ENCODE measurements around the gene KIR3DL1.
"Not testable (repeated sequence)": the region's sequence is repeated elsewhere in the genome, so short reads cannot be mapped to it uniquely, and the experiment has no call there.

Gene KIR3DL1

GRCh38 chr19:54817670-54818536, 1.6 kb downstream of the KIR3DL1 start:
- no peak for DNase-seq

DNA sequence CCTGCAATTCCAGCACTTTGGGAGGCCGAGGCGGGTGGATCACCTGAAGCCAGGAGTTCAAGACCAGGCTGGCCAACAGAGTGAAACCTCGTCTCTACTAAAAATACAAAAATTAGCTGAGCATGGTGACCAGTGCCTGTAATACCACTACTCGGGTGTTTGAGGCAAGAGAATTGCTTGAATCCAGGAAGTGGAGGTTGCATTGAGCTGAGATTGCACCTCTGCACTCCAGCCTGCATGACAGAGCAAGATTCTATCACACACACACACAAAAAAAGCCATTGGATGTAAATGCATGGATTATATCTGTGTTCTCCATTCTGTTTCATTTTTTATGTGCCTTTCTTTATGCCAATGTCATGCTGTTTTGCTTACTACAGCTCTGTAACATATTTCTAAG, 8.1 kb downstream of the KIR3DL1 start:
- not testable (repeated sequence) for DNase-seq

DNA sequence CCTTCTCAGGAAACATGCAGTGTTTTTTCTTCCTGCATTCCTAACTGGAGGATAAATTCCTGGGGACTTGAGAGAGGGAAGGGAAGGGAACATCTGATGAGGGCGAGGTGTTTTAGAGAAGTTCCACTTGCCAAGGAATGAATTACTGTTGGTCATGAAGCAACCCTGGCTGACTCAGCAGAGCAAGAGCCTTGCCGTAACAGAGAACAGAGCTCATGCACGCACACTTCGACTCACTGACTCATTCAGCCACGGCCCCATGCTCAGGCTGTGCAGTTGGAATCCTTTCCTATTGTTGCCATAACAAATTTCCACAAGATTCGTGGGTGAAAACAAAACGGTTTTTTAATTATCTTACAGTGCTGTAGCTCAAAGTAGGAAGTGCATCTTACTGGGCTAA, 9.1 kb downstream of the KIR3DL1 start:
- not testable (repeated sequence) for DNase-seq

GRCh38 chr19:54828064-54828463, 11.8 kb downstream of the KIR3DL1 start:
- DNase-seq, result not testable (repeated sequence)

GRCh38 chr19:54832496-54832895, 16.2 kb downstream of the KIR3DL1 start, which contains the start of gene KIR2DS4:
KIR2DS4 (plus strand) TSS chr19:54832676.
- not testable (repeated sequence) for DNase-seq

DNA sequence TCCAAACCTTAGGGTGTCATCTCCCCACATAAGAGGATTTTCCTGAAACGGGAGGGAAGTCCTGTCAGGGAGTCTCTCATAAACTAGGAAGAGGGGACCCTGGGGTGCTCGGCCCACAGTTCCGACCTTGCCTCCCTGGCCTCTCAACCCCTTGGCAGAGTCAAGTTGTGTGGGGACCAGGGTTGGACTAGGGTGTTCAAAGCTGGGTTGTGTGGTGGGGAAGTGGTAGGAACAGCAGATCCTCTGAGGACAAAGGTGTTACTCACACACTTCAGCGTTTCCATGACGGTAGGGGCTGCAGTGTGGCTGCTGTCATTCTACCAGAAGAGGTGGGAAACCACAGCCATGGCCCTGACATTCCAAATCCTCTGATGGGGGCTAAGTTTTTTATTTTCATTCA, 18.9 kb downstream of the KIR3DL1 start:
- DNase-seq, result not testable (repeated sequence)

GRCh38 chr19:54837522-54837921, 21.3 kb downstream of the KIR3DL1 start:
- not testable (repeated sequence) for DNase-seq

- not testable (repeated sequence) for DNase-seq
Measured at GRCh38 chr19:54843171-54843570, 26.9 kb downstream of the KIR3DL1 start.

DNA sequence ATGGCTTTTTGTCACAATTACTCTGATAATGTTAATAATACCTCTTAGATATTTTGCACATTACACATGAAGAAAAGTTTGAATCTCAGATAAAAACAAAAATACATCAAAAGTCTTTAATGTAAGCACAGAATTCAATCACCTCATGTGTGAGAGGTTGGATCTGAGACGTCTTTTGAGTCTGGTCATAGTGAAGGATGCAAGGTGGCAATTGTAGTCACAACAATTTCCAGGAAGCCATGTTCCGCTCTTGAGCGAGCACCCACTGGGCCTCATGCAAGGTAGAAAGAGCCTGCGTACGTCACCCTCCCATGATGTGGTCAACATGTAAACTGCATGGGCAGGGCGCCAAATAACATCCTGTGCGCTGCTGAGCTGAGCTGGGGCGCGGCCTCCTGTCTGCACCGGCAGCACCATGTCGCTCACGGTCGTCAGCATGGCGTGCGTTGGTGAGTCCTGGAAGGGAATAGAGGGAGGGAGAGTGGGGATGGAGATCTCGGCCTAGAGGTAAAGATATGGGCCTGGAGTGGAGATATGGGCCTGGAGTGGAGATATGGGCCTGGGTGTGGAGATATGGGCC, 33.9 kb downstream of the KIR3DL1 start, which contains the start of gene KIR3DL2:
Gene KIR3DL2, plus strand, starts transcription at position 383 of the 580 bp plus-strand sequence. Its CDS starts 33 bp downstream, at position 416.
- not testable (repeated sequence) for DNase-seq

DNA sequence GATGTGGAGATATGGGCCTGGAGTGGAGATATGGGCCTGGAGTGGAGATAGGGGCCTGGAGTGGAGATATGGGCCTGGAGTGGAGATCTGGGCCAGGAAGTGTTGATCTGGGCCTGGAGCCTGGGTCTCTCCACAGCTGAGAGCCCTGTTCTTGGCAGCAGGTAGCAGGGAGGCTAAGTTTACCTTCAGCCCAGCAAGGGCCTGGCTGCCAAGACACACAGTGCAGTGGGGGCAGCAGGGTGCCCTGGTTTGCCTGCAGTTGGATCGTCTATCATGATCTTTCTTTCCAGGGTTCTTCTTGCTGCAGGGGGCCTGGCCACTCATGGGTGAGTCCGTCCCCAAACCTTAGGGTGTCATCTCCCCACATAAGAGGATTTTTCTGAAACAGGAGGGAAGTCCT, 34.7 kb downstream of the KIR3DL1 start:
- no peak for DNase-seq

GRCh38 chr19:54851353-54851752, 35.1 kb downstream of the KIR3DL1 start:
- DNase-seq, result no peak

DNA sequence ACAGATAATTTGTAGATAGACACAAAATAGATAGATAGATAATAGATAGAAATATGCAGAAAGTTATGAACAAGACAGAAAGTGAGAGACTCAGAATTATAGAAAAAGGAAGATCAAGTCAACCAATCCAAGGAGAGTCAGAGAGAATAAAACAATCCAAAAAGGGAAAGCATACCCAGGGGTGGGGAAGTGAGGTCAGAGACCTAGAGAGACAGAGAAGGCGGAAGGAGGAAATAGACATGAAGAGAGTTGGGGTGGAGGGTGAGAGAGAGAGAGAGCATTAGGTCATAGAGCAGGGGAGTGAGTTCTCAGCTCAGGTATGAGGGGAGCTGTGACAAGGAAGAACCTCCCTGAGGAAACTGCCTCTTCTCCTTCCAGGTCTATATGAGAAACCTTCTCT, 39.0 kb downstream of the KIR3DL1 start:
- DNase-seq, result not testable (repeated sequence)

GRCh38 chr19:54858476-54858875, 42.2 kb downstream of the KIR3DL1 start:
- DNase-seq, result not testable (repeated sequence)

GRCh38 chr19:54859421-54859820, 43.2 kb downstream of the KIR3DL1 start:
- DNase-seq, result not testable (repeated sequence)

- not testable (repeated sequence) for DNase-seq
Measured at GRCh38 chr19:54863459-54863858, 47.2 kb downstream of the KIR3DL1 start.

GRCh38 chr19:54871696-54872095, 55.4 kb downstream of the KIR3DL1 start:
- no peak for DNase-seq

DNA sequence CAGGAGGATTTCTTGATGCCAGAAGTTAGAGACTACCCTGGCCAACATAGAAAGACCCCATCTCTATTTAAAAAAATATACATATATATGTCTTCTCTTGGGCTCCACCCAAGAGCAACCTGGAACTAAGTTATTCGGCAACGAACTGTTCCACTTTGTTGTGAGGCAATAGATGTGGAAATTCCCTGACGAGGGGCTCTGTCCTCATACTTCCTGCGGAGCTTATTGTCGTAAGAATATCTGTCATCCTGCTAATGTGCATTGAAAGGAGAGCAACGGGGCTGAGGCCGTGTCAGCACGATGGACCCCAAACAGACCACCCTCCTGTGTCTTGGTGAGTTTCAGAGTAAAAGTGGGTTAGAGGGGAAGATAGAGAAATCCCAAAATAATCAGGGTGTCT, 57.7 kb downstream of the KIR3DL1 start, which contains the start of gene FCAR:
Gene FCAR, plus strand, starts transcription at position 246 of the 400 bp plus-strand sequence. Its CDS starts 55 bp downstream, at position 301.
- DNase-seq, result no peak

GRCh38 chr19:54875506-54875905, 59.2 kb downstream of the KIR3DL1 start:
- no peak for DNase-seq

- DNase-seq, result no peak
Measured at GRCh38 chr19:54877471-54877870, 61.2 kb downstream of the KIR3DL1 start.

Data from activated CD4-positive, alpha-beta T cell treated with anti-CD3 and anti-CD28 coated beads, Interleukin-2, Interleukin-6, amounts not matched to agents 100 ng/mL and 50 ng/mL, durations not matched to agents 16 hours and 8 hours (primary cell).